Measurements from ENCODE around the gene NRAS.

NRAS gene

DNA sequence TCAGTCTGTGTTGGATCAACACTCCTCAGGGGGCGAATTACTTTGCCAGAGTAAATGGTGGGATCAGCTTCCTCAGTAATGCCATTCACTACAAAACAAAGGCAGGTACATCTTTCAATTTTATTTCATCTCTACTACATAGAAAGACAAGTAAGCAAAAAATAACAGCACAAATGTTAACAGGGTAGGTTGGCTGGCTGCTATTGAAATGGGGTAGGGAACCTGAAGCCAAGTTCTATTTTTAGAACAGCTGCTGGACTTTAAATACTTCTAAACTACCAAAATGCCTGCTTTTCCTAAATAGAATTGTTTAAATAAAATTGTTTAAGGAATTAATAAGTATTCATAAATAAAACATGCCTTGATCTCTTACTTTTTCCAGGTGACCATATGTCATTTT, 7.3 kb upstream of the NRAS start:
- DNase-seq = no peak

GRCh38 chr1:114723457-114723856, 6.9 kb upstream of the NRAS start:
- no peak for DNase-seq

GRCh38 chr1:114720492-114720891, 3.9 kb upstream of the NRAS start:
- DNase-seq = no peak

- DNase-seq = no peak
Measured at GRCh38 chr1:114719424-114719787, 2.8 kb upstream of the NRAS start.

DNA sequence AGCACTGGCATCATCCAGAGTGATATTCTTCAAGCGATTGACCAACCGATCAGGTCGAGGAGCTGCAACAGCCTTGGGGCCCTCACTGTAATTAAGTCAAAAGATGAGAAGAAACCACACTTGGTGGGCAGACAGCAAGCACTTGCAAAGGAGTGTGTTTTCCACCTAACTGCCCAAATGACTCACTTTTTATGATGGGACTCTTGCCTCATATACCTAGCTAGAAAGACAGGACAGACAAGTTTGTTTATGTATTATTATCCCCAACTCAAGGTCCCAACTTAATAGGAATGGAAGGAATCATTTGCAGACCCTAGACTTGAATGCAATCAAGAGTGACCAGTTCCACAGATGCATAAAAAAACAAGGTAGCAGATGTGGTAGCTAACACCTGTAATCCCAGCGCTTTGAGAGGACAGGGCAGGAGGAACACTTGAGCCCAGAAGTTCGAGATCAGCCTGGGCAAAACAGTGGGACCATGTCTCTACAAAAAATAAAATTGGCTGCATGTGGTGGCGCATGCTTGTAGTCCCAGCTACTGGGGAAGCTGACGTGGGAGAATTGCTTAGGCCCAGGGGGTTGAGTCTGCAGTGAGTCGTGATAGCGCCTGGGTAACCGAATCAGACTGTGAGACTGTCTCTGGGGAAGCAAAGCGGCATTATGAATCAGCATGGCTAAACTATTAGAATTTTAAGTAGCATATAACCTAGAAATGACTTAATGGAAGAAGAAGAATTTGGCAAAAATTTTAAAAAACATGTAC, 2.3 kb upstream of the NRAS start:
- no peak for DNase-seq

DNA sequence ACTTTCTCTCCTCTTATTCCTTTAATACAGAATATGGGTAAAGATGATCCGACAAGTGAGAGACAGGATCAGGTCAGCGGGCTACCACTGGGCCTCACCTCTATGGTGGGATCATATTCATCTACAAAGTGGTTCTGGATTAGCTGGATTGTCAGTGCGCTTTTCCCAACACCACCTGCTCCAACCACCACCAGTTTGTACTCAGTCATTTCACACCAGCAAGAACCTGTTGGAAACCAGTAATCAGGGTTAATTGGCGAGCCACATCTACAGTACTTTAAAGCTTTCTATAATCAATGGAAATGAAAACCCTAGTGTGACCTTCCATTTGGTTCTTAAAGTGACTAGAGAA, 643 bp downstream of the NRAS start:
- no peak for DNase-seq

- no peak for DNase-seq
Measured at GRCh38 chr1:114712977-114713376, 3.6 kb downstream of the NRAS start.

DNA sequence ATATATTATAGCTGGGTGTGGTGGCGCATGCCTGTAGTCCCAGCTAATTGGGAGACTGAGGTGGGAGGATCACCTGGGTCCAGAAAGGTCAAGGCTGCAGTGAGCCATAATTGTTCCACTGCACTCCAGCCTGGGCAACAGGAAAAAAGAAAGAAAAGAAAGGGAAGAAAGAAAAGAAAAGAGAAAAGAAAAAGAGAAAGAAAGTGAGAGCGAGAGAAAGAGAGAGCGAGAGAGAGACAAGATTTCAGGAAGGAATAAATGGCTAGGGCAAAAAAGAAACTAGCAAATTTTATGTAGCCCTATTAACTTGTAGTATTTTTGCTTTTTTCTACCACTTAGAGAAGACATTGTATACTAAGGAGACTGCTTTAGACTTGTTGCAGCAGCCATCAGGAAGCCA, 6.2 kb downstream of the NRAS start:
- no peak for DNase-seq

GRCh38 chr1:114707604-114708003, 9.0 kb downstream of the NRAS start:
- no peak for DNase-seq

DNA sequence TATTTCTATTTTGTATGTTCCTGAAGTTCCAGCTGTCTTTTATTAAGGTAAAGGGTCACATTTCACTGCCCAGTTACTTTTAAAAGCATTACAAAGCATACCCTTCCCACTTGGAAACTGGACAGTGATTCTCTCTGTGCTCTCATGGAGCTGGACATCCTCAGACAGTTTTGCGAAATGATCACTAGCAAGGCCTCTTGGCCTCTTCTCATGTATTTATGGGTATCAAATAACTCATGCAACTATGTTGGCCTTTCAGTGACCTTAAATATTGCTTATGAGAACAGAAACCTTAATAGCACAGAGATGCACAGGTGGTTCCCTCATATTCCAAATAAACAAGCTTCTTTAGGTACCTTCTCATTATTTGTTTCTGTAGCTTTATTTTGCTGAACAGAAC, 13.3 kb downstream of the NRAS start:
- no peak for DNase-seq

- DNase-seq = no peak
Measured at GRCh38 chr1:114702737-114703136, 13.8 kb downstream of the NRAS start.

GRCh38 chr1:114701931-114702330, 14.6 kb downstream of the NRAS start:
- DNase-seq = no peak

DNA sequence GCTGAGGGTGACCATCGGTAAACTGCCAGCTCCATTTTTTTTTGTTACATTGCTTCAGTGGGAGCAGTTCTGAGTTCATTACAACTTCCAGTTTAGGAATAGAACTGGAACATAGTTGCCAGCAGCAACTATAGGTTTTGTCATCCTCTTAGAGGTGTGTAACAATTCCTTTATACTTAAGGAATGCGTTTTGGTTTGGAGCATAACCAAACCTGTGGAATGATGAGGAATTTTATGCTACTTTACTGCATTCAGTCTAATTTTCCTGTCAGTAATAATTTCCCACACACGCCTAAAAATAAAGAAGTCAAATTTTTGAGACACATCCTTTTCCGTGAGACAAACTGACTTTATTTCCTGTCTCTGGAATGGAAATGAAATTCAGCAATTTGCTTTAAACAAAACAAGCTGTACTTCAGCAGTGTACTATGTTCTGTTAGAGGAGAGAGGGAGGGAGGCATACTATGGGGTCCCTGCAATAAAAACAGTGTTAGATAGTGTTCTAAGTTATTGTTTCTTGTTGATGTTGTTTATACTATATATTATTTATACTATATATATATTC, 16.5 kb downstream of the NRAS start:
- DNase-seq = no peak

- no peak for DNase-seq
Measured at GRCh38 chr1:114696810-114697209, 19.8 kb downstream of the NRAS start.

DNA sequence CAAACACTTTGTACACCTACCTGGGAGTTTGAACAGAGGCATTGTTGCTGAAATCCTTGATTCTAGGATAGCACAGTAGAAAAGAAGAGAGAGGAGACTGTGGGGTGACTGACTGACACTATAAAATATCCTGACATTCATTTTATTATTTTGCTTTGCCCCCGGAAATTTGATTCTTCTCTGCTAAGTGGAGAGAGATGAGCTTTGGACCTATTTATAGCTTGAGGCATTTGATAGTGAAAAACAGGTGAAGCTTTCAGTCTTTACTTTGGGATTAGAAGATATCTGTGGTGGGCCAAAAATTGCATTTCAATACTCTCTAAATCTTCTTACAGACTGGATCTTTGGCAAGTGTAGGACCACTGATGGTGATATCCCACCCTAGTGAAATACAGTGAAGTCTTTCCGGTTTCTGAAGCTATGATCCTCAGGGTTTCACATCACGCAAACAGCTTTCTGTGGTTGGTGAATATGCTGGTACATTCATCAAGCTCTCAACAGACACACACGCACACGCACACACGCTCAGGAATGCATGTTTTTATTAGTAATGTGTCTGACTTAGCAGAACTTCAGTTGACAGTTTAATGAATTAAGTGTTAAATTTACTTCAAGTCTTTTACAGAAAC, 21.0 kb downstream of the NRAS start, which contains the start of gene AMPD1:
AMPD1 (minus strand) TSS at position 117 of the 629 bp plus-strand sequence; CDS start at position 42, 75 bp downstream.
- no peak for DNase-seq

- DNase-seq = no peak
Measured at GRCh38 chr1:114694540-114695310, 21.8 kb downstream of the NRAS start.

DNA sequence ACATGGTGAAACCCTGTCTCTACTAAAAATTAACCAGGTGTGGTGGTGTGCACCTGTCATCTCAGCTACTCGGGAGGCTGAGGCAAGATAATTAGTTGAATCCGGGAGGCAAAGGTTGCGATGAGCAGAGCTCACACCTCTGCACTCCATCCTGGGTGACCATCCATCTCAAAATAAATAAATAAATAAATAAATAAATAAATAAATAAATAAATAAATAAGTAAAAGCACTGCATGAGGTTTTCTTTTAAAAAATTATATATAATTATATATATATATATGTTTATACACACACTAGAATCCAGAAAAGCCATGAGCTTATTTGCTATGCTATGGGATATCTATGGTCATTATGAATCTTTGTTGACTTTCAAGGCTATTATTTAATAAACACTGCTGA, 23.6 kb downstream of the NRAS start:
- no peak for DNase-seq

DNA sequence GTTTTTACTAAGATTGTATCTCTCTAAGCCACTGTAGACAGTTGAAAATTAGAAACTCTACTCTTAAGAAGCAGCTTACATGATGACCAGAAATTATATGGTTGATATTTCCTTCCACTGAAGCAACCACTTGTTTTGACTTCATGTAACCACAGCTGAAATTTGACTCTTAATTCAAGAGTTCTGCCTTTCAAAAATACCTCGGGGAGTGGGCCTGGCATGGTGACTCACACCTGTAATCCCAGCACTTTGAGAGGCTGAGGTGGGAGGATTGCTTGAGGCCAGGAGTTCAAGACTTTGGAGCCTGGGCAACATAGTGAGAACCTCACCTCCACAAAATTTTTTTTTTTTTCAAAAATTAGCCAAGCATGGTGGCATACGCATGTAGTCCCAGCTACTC, 25.5 kb downstream of the NRAS start:
- no peak for DNase-seq

- DNase-seq = no peak
Measured at GRCh38 chr1:114690148-114690547, 26.4 kb downstream of the NRAS start.

DNA sequence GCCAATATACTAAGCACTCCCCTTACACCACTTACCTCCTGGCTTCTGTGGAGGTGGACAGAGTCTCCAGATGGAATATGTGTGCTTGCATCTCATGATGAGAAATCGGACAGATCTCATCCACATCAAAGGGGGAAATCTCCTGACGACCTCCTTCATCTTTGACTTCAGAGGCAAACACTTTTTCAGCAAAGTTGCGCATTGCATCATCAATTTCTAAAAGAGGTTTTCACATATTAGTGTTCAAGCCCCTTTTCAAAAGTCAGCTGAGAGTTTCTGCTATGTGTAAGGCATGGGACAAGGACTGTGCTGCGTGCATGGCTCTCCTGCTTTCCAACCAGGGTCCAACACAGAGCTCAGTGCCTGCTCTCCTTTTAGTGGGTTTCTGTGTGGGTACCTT, 28.0 kb downstream of the NRAS start:
- DNase-seq = no peak

DNA sequence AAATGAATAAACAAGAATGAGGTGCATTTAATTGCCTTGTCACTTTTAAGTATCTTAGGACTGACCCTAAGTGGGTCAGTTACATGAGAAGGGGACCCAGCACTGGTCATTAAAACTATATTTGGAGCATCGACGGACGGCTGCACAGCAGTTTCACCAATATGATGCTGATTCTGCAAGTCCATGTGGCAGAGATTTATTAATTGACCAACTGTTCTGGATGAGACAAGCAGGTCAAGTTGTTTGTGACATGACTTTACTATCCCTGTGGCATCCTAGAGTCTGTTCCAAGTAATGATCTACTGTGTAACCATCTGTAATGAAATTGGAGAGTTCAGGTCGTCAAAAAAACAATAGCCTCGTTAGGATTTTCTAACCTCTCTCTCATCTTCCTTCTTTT, 30.7 kb downstream of the NRAS start:
- no peak for DNase-seq

- DNase-seq = no peak
Measured at GRCh38 chr1:114677691-114678090, 38.9 kb downstream of the NRAS start.

GRCh38 chr1:114676115-114676514, 40.5 kb downstream of the NRAS start:
- DNase-seq = no peak

DNA sequence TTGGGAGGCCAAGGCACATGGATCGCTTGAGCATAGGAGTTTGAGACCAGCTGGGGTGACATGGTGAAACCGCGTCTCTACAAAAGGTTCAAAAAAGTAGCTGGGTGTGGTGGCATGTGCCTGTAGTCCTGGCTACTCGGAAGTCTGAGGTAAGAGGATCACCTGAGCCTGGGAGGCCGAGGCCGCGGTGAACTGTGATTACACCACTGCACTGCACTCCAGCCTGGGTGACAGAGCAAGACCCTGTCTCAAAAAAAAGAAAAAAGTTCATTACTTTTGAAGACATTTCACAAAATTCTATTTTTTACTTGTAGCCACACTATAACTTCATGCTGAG, 44.7 kb downstream of the NRAS start:
- no peak for DNase-seq

Measured in activated T-cell treated with anti-CD3 and anti-CD28 coated beads, Interleukin-2, amount 50 U/mL, for 1 hour (primary cell).